ENCODE measurements around the gene TMEM253. TPM values are rescaled to one million over a fixed set of nuclear protein-coding genes. Genes with fewer than 3 reads are reported as not detected.
A peak's percentile ranks its signal among the peaks of the same experiment; 100 is the strongest.

Gene TMEM253
- total RNA-seq, 2 experiments from 2014 or later = not detected

DNA sequence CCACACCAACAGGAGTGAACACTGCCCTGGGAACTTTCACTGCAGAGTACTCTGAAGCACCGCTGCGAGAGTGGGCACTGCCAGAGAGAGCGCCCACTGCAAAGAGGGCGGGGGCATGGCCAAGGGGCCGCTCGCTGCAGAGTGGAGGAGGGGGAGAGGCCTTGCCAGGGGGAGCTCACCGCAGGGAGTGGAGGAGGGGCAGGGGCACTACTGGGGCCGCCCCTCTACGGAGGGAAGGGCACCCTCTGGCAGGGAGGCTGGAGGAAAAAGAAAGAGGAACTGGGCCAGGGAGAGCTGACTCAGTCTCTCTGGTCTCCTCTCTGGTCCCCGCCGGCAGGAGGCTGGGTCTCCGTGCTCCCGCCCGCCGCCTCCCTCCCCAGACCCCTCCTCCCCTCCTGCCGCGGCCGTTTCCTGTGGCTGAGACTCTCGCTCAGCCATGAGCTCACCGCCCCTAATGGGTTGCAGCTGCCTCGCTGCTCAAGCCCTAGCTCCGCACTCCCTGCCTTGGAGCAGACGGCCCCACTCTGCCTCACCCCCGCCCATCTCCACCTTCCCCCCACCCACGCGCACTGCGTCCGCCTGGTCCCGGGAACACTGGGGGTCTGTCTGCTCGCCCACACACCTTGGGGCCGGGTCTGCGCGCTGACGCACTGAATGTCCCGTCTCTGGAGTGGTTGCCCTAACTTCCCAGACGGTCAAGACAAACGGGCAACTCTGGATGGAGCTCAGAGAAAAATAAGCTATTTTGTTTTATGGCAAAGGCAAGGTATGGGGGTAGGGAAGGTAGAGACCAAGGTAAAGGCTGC, 29.4 kb upstream of the TMEM253 start:
- intact Hi-C loops (cut with DNase I, micrococcal nuclease) = no loop called here
- H3K4me1 Mint-ChIP-seq (ENCODE audit: low read depth) = peaks cover 37% of the 10 kb centered on the region
- no peaks in the 10 kb centered on the region for H3K9me3 Mint-ChIP-seq
- H3K4me3 Mint-ChIP-seq = peak overlapping the region; percentile 86
- POLR2A ChIA-PET = interaction anchor here (0.7 to 2.1 kb wide), 8 partner anchors 16 to 74 kb away, joined by 3 to 15 read pairs (median 4); partner anchors contain the start of gene ZNF219
- no peak overlapping the region for H3K27ac Mint-ChIP-seq
- H3K36me3 Mint-ChIP-seq (ENCODE audit: low read depth) = no peaks in the 10 kb centered on the region
- DNase-seq = peak in 8 of 14 experiments; percentile 19 to 76 (median 50)
- ATAC-seq (ENCODE audit: poor library complexity) = peak; percentile 37
- CTCF ChIA-PET = interaction anchor here (0.9 to 2.7 kb wide), 5 partner anchors 17 to 56 kb away, joined by 3 to 26 read pairs (median 10); no protein-coding TSS in a partner anchor
- H3K27ac ChIP-seq (ENCODE audit: low read depth in 1 of 2, low read length in 2 of 2) = no peak overlapping the region
- peaks cover 0 to 13% of the 10 kb centered on the region in 2 experiments for H3K9me3 ChIP-seq (ENCODE audit: control insufficient read depth in 1 of 2, insufficient read depth in 1 of 2, low read length in 2 of 2)
- H3K36me3 ChIP-seq (ENCODE audit: insufficient read depth, low read length) = no peaks in the 10 kb centered on the region
- H3K27me3 ChIP-seq (ENCODE audit: control insufficient read depth in 1 of 2, insufficient read depth in 2 of 2, low read length in 2 of 2) = peaks cover 40 to 59% of the 10 kb centered on the region in 2 experiments
- H3K4me1 ChIP-seq (ENCODE audit: insufficient read depth, low read length) = peaks cover 37% of the 10 kb centered on the region
- H3K27me3 Mint-ChIP-seq = peaks cover 71% of the 10 kb centered on the region
- TF ChIP-seq, protein P1, sequence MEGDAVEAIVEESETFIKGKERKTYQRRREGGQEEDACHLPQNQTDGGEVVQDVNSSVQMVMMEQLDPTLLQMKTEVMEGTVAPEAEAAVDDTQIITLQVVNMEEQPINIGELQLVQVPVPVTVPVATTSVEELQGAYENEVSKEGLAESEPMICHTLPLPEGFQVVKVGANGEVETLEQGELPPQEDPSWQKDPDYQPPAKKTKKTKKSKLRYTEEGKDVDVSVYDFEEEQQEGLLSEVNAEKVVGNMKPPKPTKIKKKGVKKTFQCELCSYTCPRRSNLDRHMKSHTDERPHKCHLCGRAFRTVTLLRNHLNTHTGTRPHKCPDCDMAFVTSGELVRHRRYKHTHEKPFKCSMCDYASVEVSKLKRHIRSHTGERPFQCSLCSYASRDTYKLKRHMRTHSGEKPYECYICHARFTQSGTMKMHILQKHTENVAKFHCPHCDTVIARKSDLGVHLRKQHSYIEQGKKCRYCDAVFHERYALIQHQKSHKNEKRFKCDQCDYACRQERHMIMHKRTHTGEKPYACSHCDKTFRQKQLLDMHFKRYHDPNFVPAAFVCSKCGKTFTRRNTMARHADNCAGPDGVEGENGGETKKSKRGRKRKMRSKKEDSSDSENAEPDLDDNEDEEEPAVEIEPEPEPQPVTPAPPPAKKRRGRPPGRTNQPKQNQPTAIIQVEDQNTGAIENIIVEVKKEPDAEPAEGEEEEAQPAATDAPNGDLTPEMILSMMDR (IDR thresholded peaks at IDR 0.05) = no peak
- peak overlapping the region; percentile 51 for H3K4me3 ChIP-seq (ENCODE audit: low read length)

- H3K9me3 Mint-ChIP-seq = no peaks in the 10 kb centered on the region
- ATAC-seq (ENCODE audit: poor library complexity) (no peak), DNase-seq (peak in 1 of 14 experiments; percentile 20)
- ChIA-PET POLR2A (interaction anchor here (1.3 to 2.1 kb wide), 4 partner anchors 15 to 32 kb away, joined by 3 to 15 read pairs (median 7); partner anchors contain the start of gene ZNF219), CTCF (interaction anchor here (1.5 to 2.7 kb wide), 4 partner anchors 16 to 57 kb away, joined by 8 to 26 read pairs (median 15); no protein-coding TSS in a partner anchor)
- peaks cover 37% of the 10 kb centered on the region for H3K4me1 ChIP-seq (ENCODE audit: insufficient read depth, low read length)
- peaks cover 37% of the 10 kb centered on the region for H3K4me1 Mint-ChIP-seq (ENCODE audit: low read depth)
- no peak overlapping the region for H3K4me3 ChIP-seq (ENCODE audit: low read length)
- intact Hi-C loops (cut with DNase I, micrococcal nuclease) = no loop called here
- TF ChIP-seq, protein P1 (IDR thresholded peaks at IDR 0.05) = no peak
- no peak overlapping the region for H3K27ac Mint-ChIP-seq
- H3K9me3 ChIP-seq (ENCODE audit: control insufficient read depth in 1 of 2, insufficient read depth in 1 of 2, low read length in 2 of 2) = peaks cover 0 to 13% of the 10 kb centered on the region in 2 experiments
- H3K36me3 ChIP-seq (ENCODE audit: insufficient read depth, low read length) = no peaks in the 10 kb centered on the region
- H3K27me3 Mint-ChIP-seq = peaks cover 65% of the 10 kb centered on the region
- H3K27me3 ChIP-seq (ENCODE audit: control insufficient read depth in 1 of 2, insufficient read depth in 2 of 2, low read length in 2 of 2) = peaks cover 40 to 55% of the 10 kb centered on the region in 2 experiments
- no peaks in the 10 kb centered on the region for H3K36me3 Mint-ChIP-seq (ENCODE audit: low read depth)
- peak overlapping the region; percentile 66 for H3K4me3 Mint-ChIP-seq
- no peak overlapping the region for H3K27ac ChIP-seq (ENCODE audit: low read depth in 1 of 2, low read length in 2 of 2)
These were observed 28.8 kb upstream of the TMEM253 start for GRCh38 chr14:21072031-21072473.

GRCh38 chr14:21072781-21073339, 28.0 kb upstream of the TMEM253 start:
- Histone ChIP-seq H3K36me3 (ENCODE audit: insufficient read depth, low read length) (no peaks in the 10 kb centered on the region), H3K4me3 (ENCODE audit: low read length) (no peak overlapping the region), H3K27ac (ENCODE audit: low read depth in 1 of 2, low read length in 2 of 2) (no peak overlapping the region), H3K27me3 (ENCODE audit: control insufficient read depth in 1 of 2, insufficient read depth in 2 of 2, low read length in 2 of 2) (peaks cover 40 to 48% of the 10 kb centered on the region in 2 experiments), H3K9me3 (ENCODE audit: control insufficient read depth in 1 of 2, insufficient read depth in 1 of 2, low read length in 2 of 2) (peaks cover 0 to 13% of the 10 kb centered on the region in 2 experiments), H3K4me1 (ENCODE audit: insufficient read depth, low read length) (peaks cover 37% of the 10 kb centered on the region)
- Mint-ChIP-seq H3K27ac (no peak overlapping the region), H3K36me3 (ENCODE audit: low read depth) (no peaks in the 10 kb centered on the region), H3K9me3 (no peaks in the 10 kb centered on the region), H3K4me3 (peak overlapping the region; percentile 66), H3K27me3 (peaks cover 61% of the 10 kb centered on the region), H3K4me1 (ENCODE audit: low read depth) (peaks cover 37% of the 10 kb centered on the region)
- ATAC-seq (ENCODE audit: poor library complexity) (no peak), DNase-seq (no peak)
- ChIA-PET CTCF (interaction anchor here (2.5 to 2.7 kb wide), 2 partner anchors 20 to 31 kb away, joined by 20 to 26 read pairs; no protein-coding TSS in a partner anchor), POLR2A (interaction anchor here (1.3 kb wide), 1 partner anchor 14 kb away, joined by 3 read pairs; no protein-coding TSS in a partner anchor)
- intact Hi-C loops (cut with DNase I, micrococcal nuclease) = no loop called here
- TF ChIP-seq, protein P1 (IDR thresholded peaks at IDR 0.05) = no peak
